Fibroblast of lung (primary cell): ENCODE results near the gene CHD2.

ENCODE experiments used
- EZH2 ChIP-seq: IDR thresholded peaks from 2 replicates; pipeline ENCODE4 v1.5.1; 2012; ENCODE audit warnings: low read length, control low read depth, mild to moderate bottlenecking; ENCODE audit errors: missing control alignments
- TF ChIP-seq, protein P1 (sequence below), 2 donors: IDR thresholded peaks in 1 of 2; conservative IDR thresholded peaks in 1 of 2; 1 replicate in 1 of 2; 2 replicates in 1 of 2; pipeline ENCODE4 v1.5.1; 2011 to 2012; ENCODE audit warnings: low read length in 2 of 2, control low read depth in 1 of 2, inconsistent platforms in 1 of 2, low read depth in 1 of 2, mild to moderate bottlenecking in 1 of 2

GRCh38 chr15:92953566-92953965 lies 53.4 kb downstream of the CHD2 start:
- TF ChIP-seq, protein P1, sequence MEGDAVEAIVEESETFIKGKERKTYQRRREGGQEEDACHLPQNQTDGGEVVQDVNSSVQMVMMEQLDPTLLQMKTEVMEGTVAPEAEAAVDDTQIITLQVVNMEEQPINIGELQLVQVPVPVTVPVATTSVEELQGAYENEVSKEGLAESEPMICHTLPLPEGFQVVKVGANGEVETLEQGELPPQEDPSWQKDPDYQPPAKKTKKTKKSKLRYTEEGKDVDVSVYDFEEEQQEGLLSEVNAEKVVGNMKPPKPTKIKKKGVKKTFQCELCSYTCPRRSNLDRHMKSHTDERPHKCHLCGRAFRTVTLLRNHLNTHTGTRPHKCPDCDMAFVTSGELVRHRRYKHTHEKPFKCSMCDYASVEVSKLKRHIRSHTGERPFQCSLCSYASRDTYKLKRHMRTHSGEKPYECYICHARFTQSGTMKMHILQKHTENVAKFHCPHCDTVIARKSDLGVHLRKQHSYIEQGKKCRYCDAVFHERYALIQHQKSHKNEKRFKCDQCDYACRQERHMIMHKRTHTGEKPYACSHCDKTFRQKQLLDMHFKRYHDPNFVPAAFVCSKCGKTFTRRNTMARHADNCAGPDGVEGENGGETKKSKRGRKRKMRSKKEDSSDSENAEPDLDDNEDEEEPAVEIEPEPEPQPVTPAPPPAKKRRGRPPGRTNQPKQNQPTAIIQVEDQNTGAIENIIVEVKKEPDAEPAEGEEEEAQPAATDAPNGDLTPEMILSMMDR (conservative IDR thresholded peaks at IDR 0.05 in 1 of 2, IDR thresholded peaks at IDR 0.05 in 1 of 2; ENCODE audit: low read depth in 1 of 2, low read length in 2 of 2), result no peak
- TF ChIP-seq EZH2, result no peak
